ENCODE data around the gene ISOC2.
"Not testable (repeated sequence)": the region's sequence is repeated elsewhere in the genome, so short reads cannot be mapped to it uniquely, and the experiment has no call there.

ISOC2 gene

DNA sequence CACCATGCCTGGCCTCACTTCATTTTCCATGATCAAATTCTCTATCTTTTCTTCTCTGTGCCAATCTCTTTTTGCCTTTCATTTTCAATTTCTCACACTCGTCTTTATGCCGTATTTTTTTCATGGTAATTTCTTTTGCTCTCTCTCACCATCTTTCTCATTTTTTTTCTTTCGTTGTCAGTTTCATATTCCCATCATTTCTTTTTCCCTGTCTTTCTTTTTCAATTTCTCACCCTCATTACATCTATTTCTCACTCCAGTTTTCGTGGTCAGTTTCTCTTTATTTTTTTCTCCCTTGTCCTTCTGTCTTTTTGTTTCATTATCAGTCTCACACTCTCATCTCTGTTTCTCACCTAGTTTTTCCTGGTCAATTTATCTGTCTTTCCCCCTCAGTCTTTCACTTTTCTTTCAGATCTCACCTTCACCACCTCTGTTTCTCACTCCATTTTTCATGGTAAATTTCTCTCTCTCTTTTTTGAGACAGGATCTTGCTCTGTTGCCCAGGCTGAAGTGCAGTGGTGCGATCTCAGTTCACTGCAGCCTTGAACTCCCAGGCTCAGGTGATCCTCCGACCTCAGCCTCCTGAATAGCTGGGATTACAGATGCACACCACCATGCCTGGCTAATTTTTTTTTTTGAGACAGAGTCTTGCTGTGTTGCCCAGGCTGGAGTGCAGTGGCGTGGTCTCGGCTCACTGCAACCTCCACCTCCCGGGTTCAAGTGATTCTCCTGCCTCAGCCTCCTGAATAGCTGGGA is 40.9 kb upstream of the ISOC2 start:
- no peak overlapping the region for H3K27ac ChIP-seq
- H3K4me3 ChIP-seq, result no peak overlapping the region
- TF ChIP-seq, protein P1, sequence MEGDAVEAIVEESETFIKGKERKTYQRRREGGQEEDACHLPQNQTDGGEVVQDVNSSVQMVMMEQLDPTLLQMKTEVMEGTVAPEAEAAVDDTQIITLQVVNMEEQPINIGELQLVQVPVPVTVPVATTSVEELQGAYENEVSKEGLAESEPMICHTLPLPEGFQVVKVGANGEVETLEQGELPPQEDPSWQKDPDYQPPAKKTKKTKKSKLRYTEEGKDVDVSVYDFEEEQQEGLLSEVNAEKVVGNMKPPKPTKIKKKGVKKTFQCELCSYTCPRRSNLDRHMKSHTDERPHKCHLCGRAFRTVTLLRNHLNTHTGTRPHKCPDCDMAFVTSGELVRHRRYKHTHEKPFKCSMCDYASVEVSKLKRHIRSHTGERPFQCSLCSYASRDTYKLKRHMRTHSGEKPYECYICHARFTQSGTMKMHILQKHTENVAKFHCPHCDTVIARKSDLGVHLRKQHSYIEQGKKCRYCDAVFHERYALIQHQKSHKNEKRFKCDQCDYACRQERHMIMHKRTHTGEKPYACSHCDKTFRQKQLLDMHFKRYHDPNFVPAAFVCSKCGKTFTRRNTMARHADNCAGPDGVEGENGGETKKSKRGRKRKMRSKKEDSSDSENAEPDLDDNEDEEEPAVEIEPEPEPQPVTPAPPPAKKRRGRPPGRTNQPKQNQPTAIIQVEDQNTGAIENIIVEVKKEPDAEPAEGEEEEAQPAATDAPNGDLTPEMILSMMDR (IDR thresholded peaks at IDR 0.05), result no peak
- no peak for DNase-seq (ENCODE audit: low spot score)

DNA sequence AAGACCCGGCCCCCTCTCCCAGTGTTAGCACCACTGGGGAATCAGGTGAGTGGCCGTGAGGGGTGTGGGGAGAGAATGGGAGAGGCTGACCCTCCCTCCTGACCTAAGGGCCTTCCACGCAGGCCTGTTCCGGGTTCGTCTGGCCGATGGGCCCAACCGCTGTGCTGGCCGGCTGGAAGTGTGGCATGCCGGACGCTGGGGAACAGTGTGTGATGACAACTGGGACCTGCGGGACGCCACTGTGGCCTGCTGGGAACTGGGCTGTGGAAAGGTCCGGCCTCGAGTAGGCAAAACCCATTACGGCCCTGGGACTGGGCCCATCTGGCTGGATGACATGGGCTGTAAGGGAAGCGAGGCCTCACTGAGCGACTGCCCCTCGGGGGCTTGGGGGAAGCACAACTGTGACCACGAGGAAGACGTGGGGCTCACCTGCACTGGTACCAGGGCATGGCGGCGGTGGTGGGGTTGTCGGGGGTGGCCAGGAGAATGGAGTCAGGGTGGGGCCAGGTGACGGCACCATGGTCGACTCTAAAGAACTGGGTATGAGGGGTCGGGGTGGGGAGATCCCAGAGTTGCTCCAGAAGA is 39.0 kb upstream of the ISOC2 start:
- no peak for DNase-seq (ENCODE audit: low spot score)
- TF ChIP-seq, protein P1 (IDR thresholded peaks at IDR 0.05), result no peak
- no peak overlapping the region for H3K4me3 ChIP-seq
- no peak overlapping the region for H3K27ac ChIP-seq

DNA sequence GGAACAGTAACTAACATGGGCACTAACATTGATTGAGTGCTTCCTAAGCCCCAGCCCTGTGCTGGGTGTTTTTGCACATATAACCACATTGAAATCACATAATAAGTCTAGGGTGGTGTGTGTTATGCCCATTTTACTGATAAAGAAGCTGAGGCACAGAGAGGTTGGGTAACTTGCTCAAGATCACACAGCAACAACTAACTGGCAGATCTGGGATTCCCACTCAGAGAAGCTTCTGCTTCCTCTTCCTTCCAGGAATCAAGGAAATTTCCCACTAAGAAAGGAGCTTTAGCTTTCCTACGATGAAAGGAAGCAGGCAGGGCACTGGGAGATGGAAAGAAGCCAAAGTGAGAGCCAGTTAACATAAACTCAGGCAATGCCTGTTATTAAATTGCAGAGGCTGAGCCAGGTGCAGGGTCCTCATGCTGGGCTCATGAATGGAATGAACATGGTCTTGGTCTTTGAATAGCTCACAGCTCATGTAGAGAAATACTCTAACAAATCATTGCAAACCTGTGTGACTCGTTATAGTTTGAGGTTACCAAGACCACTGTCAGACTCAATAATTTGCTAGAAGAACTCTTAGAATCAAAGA is 36.9 kb upstream of the ISOC2 start:
- no peak overlapping the region for H3K27ac ChIP-seq
- TF ChIP-seq, protein P1 (IDR thresholded peaks at IDR 0.05), result no peak
- no peak for DNase-seq (ENCODE audit: low spot score)
- no peak overlapping the region for H3K4me3 ChIP-seq

GRCh38 chr19:55497763-55498162 is 36.3 kb upstream of the ISOC2 start:
- TF ChIP-seq, protein P1 (IDR thresholded peaks at IDR 0.05), result no peak
- H3K27ac ChIP-seq, result no peak overlapping the region
- no peak overlapping the region for H3K4me3 ChIP-seq
- DNase-seq (ENCODE audit: low spot score), result no peak

DNA sequence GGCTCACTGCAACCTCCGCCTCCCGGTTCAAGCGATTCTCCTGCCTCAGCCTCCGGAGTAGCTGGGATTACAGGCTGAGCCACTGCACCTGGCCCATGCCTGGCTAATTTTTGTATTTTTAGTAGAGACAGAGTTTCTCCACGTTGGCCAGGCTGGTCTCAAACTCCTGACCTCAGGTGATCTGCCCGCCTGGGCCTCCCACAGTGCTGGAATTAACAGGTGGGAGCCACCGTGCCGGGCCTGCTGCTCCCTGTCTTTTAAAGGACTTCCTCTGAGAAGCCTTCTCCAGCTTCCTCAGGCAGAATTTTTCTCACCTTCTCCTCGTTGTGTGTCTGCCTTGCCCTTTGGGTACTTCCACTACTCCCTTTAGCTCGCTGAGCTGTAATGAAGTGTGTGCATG is 35.4 kb upstream of the ISOC2 start:
- not testable (repeated sequence) for DNase-seq (ENCODE audit: low spot score); H3K4me3 ChIP-seq; H3K27ac ChIP-seq

GRCh38 chr19:55495646-55496349 is 34.4 kb upstream of the ISOC2 start:
- Histone ChIP-seq H3K4me3 (no peak overlapping the region), H3K27ac (no peak overlapping the region)
- TF ChIP-seq, protein P1 (IDR thresholded peaks at IDR 0.05), result no peak
- peak; percentile 62 for DNase-seq (ENCODE audit: low spot score)

DNA sequence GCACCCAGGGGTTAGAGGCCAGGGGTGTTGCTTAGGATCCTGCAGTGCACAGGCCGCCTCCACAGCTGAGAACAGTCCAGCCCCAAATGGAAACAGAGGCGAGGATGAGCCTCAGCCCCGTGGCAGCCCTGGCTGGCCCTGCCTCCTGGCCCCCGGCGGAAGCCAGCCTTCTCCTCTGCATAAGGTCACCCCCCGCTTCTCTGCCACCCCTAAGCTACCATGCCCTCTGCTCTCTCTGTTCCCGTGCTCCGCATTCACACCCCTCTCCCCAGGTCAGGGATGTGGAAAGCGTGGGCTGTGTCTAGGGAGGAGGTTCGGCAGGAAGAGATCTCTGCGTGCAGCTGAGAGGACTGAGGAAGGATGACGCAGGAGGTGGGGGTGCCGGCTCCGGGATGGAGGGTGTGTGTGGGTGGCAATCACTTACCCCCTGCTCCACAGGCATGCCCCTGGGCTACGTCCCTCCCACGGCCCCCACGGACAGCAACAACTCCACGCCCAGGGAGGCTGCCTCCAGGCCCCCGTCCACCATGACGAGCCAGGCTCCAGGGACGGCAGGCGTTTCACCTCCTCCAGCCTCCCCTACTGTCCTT is 32.8 kb upstream of the ISOC2 start:
- H3K4me3 ChIP-seq, result peak overlapping the region; percentile 58
- TF ChIP-seq, protein P1 (IDR thresholded peaks at IDR 0.05), result no peak
- no peak for DNase-seq (ENCODE audit: low spot score)
- H3K27ac ChIP-seq, result peak overlapping the region; percentile 58 to 85

Measured in coronary artery (tissue), 2 donors.